HepG2 (cell line): ENCODE measurements around the gene LYPD3. TPM values are rescaled to one million over a fixed set of nuclear protein-coding genes. Genes with fewer than 3 reads are reported as not detected.

ENCODE experiments used
- AKAP8 ChIP-seq: sonication (generic); formaldehyde crosslinking; IDR thresholded peaks from 2 replicates; pipeline ENCODE4 v1.5.1; 2020; ENCODE audit warnings: mild to moderate bottlenecking, missing genetic modification reagents
- CEBPG ChIP-seq: IDR thresholded peaks from 2 replicates; pipeline ENCODE4 v1.6.1; 2016
- DNMT3B ChIP-seq: conservative IDR thresholded peaks from 2 replicates; pipeline ENCODE4 v1.6.1; 2016; ENCODE audit warnings: missing biosample characterization, control low read depth
- FOXO1 ChIP-seq: sonication (generic); formaldehyde crosslinking; IDR thresholded peaks from 2 replicates; pipeline ENCODE4 v1.4.0; 2020; ENCODE audit warnings: missing genetic modification reagents
- MAF1 ChIP-seq: sonication (generic); formaldehyde crosslinking; IDR thresholded peaks from 2 replicates; pipeline ENCODE4 v1.5.0; 2020; ENCODE audit warnings: missing genetic modification reagents, borderline replicate concordance
- PCBP1 ChIP-seq: fragments of 200-400 bp; formaldehyde crosslinking; IDR thresholded peaks from 2 replicates; pipeline ENCODE4 v1.6.1; 2017; ENCODE audit warnings: mild to moderate bottlenecking, low read depth, low read length, borderline replicate concordance
- PRMT3 ChIP-seq: sonication (generic); formaldehyde crosslinking; IDR thresholded peaks from 2 replicates; pipeline ENCODE4 v1.8.1; 2022; ENCODE audit warnings: low read depth, mild to moderate bottlenecking, moderate library complexity, missing genetic modification reagents, borderline replicate concordance
- RBFOX2 ChIP-seq: fragments of 200-400 bp; formaldehyde crosslinking; IDR thresholded peaks from 2 replicates; pipeline ENCODE4 v1.6.1; 2017; ENCODE audit warnings: low read depth, mild to moderate bottlenecking, low read length
- RXRB ChIP-seq: IDR thresholded peaks from 2 replicates; pipeline ENCODE4 v1.6.1; 2016; ENCODE audit warnings: borderline replicate concordance, missing genetic modification reagents, missing compliant biosample characterization
- SP5 ChIP-seq: IDR thresholded peaks from 2 replicates; pipeline ENCODE4 v1.6.1; 2016; ENCODE audit warnings: low read depth, borderline replicate concordance
- TMF1 ChIP-seq: sonication (generic); formaldehyde crosslinking; IDR thresholded peaks from 2 replicates; pipeline ENCODE4 v1.8.1; 2022; ENCODE audit warnings: low read depth, missing genetic modification reagents
- ZKSCAN5 ChIP-seq: sonication (generic); formaldehyde crosslinking; IDR thresholded peaks from 2 replicates; pipeline ENCODE4 v1.5.1; 2020; ENCODE audit warnings: mild to moderate bottlenecking, missing genetic modification reagents
- ZMYM4 ChIP-seq: sonication (generic); formaldehyde crosslinking; IDR thresholded peaks from 2 replicates; pipeline ENCODE4 v1.8.1; 2023; ENCODE audit warnings: mild to moderate bottlenecking, missing genetic modification reagents
- ZNF230 ChIP-seq: sonication (generic); formaldehyde crosslinking; IDR thresholded peaks from 2 replicates; pipeline ENCODE4 v1.4.0; 2020; ENCODE audit warnings: mild to moderate bottlenecking, missing genetic modification reagents
- ZNF329 ChIP-seq: sonication (generic); formaldehyde crosslinking; IDR thresholded peaks from 2 replicates; pipeline ENCODE4 v1.9.0; 2021; ENCODE audit warnings: low read depth, mild to moderate bottlenecking, missing genetic modification reagents
- ZNF34 ChIP-seq: sonication (generic); formaldehyde crosslinking; IDR thresholded peaks from 2 replicates; pipeline ENCODE4 v1.4.0; 2020; ENCODE audit warnings: mild to moderate bottlenecking, missing genetic modification reagents, borderline replicate concordance
- ZNF354B ChIP-seq: sonication (generic); formaldehyde crosslinking; IDR thresholded peaks from 2 replicates; pipeline ENCODE4 v1.8.0; 2022; ENCODE audit warnings: mild to moderate bottlenecking, missing genetic modification reagents
- ZNF614 ChIP-seq: IDR thresholded peaks from 2 replicates; pipeline ENCODE4 v1.6.1; 2018; ENCODE audit warnings: missing biosample characterization, missing genetic modification reagents, inconsistent platforms, borderline replicate concordance
- ZNF678 ChIP-seq: sonication (generic); formaldehyde crosslinking; IDR thresholded peaks from 2 replicates; pipeline ENCODE4 v1.4.0; 2020; ENCODE audit warnings: mild to moderate bottlenecking, missing genetic modification reagents
- ZNF713 ChIP-seq: sonication (generic); formaldehyde crosslinking; IDR thresholded peaks from 2 replicates; pipeline ENCODE4 v1.4.0; 2020; ENCODE audit warnings: mild to moderate bottlenecking, missing genetic modification reagents
- ZNF768 ChIP-seq: sonication (generic); formaldehyde crosslinking; IDR thresholded peaks from 2 replicates; pipeline ENCODE4 v1.4.0; 2020; ENCODE audit warnings: missing genetic modification reagents
- polyA plus RNA-seq, 8 experiments: library from polyadenylated mRNA; depleted of rRNA in 3 of 8; stranded (reverse) in 7 of 8; unstranded in 1 of 8; fragments of >200 nt; fragmentation: Illumina TruSeq in 4 of 8; extraction: Trizol in 4 of 8; gene quantifications; 2 replicates each; pipeline versions ENCODE4 v1.2.1 to v1.2.3, GENCODE V29; 2011 to 2016; ENCODE audit warnings: low read depth in 4 of 8, missing spikeins in 1 of 8, mixed read lengths in 1 of 8; ENCODE audit not compliant: insufficient read depth in 1 of 8
- total RNA-seq, 5 experiments: library from RNA; depleted of rRNA; stranded (reverse); fragments of >200 nt; fragmentation: Illumina TruSeq; extraction: Trizol; gene quantifications; 2 replicates each; pipeline ENCODE4 v1.2.3, GENCODE V29; 2016; ENCODE audit warnings: low read depth in 1 of 5
- TF ChIP-seq, protein P1 (sequence below): sonication (generic); formaldehyde crosslinking; IDR thresholded peaks from 2 replicates; pipeline ENCODE4 v1.4.0; 2020; ENCODE audit warnings: missing genetic modification reagents
- TF ChIP-seq, protein P2 (sequence below): IDR thresholded peaks from 2 replicates; pipeline ENCODE4 v1.6.1; 2012; ENCODE audit warnings: inconsistent platforms
- TF ChIP-seq, protein P3 (sequence below): sonication (generic); formaldehyde crosslinking; IDR thresholded peaks from 2 replicates; pipeline ENCODE4 v1.5.0; 2020; ENCODE audit warnings: missing genetic modification reagents
- TF ChIP-seq, protein P4 (sequence below): sonication (generic); formaldehyde crosslinking; IDR thresholded peaks from 2 replicates; pipeline ENCODE4 v1.5.0; 2020; ENCODE audit warnings: missing genetic modification reagents
- TF ChIP-seq, protein P5 (sequence below): sonication (generic); formaldehyde crosslinking; conservative IDR thresholded peaks from 2 replicates; pipeline ENCODE4 v1.4.0; 2020; ENCODE audit warnings: missing genetic modification reagents

The LYPD3 gene
- total and polyA plus RNA-seq, 2 of the 13 experiments (the other 11 are each of a cell fraction or from before 2014, with no cell fraction given) = 0.51 to 1.5 TPM

DNA sequence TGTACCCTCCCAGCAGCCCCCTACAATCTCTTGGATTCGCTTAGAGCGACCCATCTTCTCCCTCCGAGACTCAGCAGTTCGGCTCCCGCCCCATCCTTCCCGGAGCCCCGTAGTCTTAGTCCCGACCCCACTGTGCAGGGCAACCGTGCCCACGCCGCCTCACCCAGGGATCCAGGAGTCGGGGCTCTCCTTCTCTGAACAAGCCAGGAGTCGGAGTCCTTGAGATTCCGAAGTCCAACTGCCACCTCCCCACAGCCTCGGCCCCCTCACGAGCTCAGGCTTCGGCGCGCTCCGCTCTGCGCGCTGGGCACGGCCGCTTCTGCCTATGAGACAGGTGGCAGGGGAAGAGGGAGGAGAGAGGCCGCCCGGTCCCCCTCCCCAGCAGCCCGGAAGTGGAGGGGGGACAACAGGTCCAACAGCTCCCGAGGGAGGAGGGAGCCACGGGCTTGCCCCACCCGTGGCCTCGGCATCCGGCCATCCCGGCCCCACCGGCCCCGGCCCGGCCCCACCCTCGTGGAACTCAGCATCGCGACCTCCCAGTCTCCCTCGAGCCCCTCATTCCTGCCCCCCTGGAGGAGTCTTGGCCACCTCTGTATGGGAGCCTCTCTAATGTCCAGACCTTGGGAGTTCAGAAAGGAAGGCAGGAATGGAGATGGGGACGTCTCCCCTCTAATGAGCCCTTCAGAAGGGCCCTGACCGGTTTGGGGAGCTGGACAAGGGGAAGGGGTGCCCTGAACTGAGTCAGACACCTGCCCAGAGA, 39.2 kb upstream of the LYPD3 start, which contains the start of gene PHLDB3 (continued):
- TF ChIP-seq, protein P1, sequence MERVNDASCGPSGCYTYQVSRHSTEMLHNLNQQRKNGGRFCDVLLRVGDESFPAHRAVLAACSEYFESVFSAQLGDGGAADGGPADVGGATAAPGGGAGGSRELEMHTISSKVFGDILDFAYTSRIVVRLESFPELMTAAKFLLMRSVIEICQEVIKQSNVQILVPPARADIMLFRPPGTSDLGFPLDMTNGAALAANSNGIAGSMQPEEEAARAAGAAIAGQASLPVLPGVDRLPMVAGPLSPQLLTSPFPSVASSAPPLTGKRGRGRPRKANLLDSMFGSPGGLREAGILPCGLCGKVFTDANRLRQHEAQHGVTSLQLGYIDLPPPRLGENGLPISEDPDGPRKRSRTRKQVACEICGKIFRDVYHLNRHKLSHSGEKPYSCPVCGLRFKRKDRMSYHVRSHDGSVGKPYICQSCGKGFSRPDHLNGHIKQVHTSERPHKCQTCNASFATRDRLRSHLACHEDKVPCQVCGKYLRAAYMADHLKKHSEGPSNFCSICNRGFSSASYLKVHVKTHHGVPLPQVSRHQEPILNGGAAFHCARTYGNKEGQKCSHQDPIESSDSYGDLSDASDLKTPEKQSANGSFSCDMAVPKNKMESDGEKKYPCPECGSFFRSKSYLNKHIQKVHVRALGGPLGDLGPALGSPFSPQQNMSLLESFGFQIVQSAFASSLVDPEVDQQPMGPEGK (CRISPR knock-in tag) = peak; percentile 94; the same call in 1 of the 2 replicates
- TF ChIP-seq DNMT3B (no peak), ZNF768 (peak; percentile 51; the same call in 1 of the 2 replicates), ZNF34 (0 out of 2 replicates have a peak, but pooled peaks have one; percentile 29), SP5 (CRISPR knock-in tag) (0 out of 2 replicates have a peak, but pooled peaks have one; percentile 25), ZKSCAN5 (CRISPR knock-in tag) (no peak), RXRB (CRISPR knock-in tag) (no peak), AKAP8 (CRISPR knock-in tag) (0 out of 2 replicates have a peak, but pooled peaks have one; percentile 49), PRMT3 (CRISPR knock-in tag) (no peak), MAF1 (CRISPR knock-in tag) (no peak), ZMYM4 (CRISPR knock-in tag) (0 out of 2 replicates have a peak, but pooled peaks have one; percentile 3), ZNF230 (no peak), PCBP1 (no peak), ZNF713 (no peak), FOXO1 (CRISPR knock-in tag) (no peak), TMF1 (CRISPR knock-in tag) (no peak), ZNF354B (CRISPR knock-in tag) (no peak), ZNF329 (CRISPR knock-in tag) (no peak), ZNF614 (CRISPR knock-in tag) (0 out of 2 replicates have a peak, but pooled peaks have one; percentile 2), CEBPG (CRISPR knock-in tag) (no peak), ZNF678 (CRISPR knock-in tag) (no peak), RBFOX2 (peak; percentile 72)
- TF ChIP-seq, protein P2, sequence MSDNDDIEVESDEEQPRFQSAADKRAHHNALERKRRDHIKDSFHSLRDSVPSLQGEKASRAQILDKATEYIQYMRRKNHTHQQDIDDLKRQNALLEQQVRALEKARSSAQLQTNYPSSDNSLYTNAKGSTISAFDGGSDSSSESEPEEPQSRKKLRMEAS = peak; percentile 8; the same call in 1 of the 2 replicates
- TF ChIP-seq, protein P3, sequence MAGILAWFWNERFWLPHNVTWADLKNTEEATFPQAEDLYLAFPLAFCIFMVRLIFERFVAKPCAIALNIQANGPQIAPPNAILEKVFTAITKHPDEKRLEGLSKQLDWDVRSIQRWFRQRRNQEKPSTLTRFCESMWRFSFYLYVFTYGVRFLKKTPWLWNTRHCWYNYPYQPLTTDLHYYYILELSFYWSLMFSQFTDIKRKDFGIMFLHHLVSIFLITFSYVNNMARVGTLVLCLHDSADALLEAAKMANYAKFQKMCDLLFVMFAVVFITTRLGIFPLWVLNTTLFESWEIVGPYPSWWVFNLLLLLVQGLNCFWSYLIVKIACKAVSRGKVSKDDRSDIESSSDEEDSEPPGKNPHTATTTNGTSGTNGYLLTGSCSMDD (CRISPR knock-in tag) = no peak
- TF ChIP-seq, protein P4, sequence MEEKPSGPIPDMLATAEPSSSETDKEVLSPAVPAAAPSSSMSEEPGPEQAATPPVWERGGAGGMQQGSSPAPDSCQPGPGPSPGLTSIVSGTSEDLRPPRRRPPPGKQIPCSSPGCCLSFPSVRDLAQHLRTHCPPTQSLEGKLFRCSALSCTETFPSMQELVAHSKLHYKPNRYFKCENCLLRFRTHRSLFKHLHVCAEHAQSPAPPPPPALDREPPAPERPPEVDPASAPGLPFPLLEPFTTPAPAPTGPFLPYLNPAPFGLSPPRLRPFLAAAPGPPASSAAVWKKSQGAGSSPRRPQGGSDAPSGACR (CRISPR knock-in tag) = peak; percentile 45; the same call in 1 of the 2 replicates
- TF ChIP-seq, protein P5, sequence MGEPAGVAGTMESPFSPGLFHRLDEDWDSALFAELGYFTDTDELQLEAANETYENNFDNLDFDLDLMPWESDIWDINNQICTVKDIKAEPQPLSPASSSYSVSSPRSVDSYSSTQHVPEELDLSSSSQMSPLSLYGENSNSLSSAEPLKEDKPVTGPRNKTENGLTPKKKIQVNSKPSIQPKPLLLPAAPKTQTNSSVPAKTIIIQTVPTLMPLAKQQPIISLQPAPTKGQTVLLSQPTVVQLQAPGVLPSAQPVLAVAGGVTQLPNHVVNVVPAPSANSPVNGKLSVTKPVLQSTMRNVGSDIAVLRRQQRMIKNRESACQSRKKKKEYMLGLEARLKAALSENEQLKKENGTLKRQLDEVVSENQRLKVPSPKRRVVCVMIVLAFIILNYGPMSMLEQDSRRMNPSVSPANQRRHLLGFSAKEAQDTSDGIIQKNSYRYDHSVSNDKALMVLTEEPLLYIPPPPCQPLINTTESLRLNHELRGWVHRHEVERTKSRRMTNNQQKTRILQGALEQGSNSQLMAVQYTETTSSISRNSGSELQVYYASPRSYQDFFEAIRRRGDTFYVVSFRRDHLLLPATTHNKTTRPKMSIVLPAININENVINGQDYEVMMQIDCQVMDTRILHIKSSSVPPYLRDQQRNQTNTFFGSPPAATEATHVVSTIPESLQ (CRISPR knock-in tag) = no peak
